NCI-H2171 treated with DMSO at 0.1 percent for 48 hours (cell line): ENCODE results near the gene SPIRE2.

ENCODE experiments used
- DNase-seq: peaks from one replicate; lab custom pipeline; 2025; lab: John Stamatoyannopoulos, UW

The SPIRE2 gene

GRCh38 chr16:89895482-89896250, 67.4 kb downstream of the SPIRE2 start:
- no peak for DNase-seq

- DNase-seq = no peak
Measured at GRCh38 chr16:89897204-89897603, 68.9 kb downstream of the SPIRE2 start.

GRCh38 chr16:89898201-89898967, 70.1 kb downstream of the SPIRE2 start:
- DNase-seq = no peak

- DNase-seq = no peak
Measured at GRCh38 chr16:89899879-89900481, 71.7 kb downstream of the SPIRE2 start.

- DNase-seq = no peak
Measured at GRCh38 chr16:89900885-89901284, 72.6 kb downstream of the SPIRE2 start.

- DNase-seq = no peak
Measured at GRCh38 chr16:89902980-89903379, 74.7 kb downstream of the SPIRE2 start.

- DNase-seq = no peak
Measured at GRCh38 chr16:89903908-89904515, 75.7 kb downstream of the SPIRE2 start.

- DNase-seq = no peak
Measured at GRCh38 chr16:89904606-89905510, 76.6 kb downstream of the SPIRE2 start.

- DNase-seq = no peak
Measured at GRCh38 chr16:89905511-89906139, 77.3 kb downstream of the SPIRE2 start.

GRCh38 chr16:89906140-89907025, 78.1 kb downstream of the SPIRE2 start:
- DNase-seq = no peak

GRCh38 chr16:89907055-89907814, 79.0 kb downstream of the SPIRE2 start:
- DNase-seq = no peak

GRCh38 chr16:89908236-89908635, 80.0 kb downstream of the SPIRE2 start:
- DNase-seq = no peak

GRCh38 chr16:89909777-89910716, 81.8 kb downstream of the SPIRE2 start:
- peak; percentile 44 for DNase-seq

- no peak for DNase-seq
Measured at GRCh38 chr16:89910717-89911354, 82.6 kb downstream of the SPIRE2 start.

- DNase-seq = no peak
Measured at GRCh38 chr16:89911375-89911774, 83.1 kb downstream of the SPIRE2 start.

GRCh38 chr16:89912143-89912542, 83.9 kb downstream of the SPIRE2 start:
- DNase-seq = no peak

- no peak for DNase-seq
Measured at GRCh38 chr16:89912627-89913026, 84.4 kb downstream of the SPIRE2 start.
